ENCODE measurements around the gene CPED1. TPM values are rescaled to one million over a fixed set of nuclear protein-coding genes. Genes with fewer than 3 reads are reported as not detected.

CPED1 gene
- total and polyA plus RNA-seq, 5 donors, result 3.9 to 31.1 (median 28.0) TPM

GRCh38 chr7:121020249-121020988 is 31.9 kb downstream of the CPED1 start:
- H3K4me1 ChIP-seq (ENCODE audit: control insufficient read depth, insufficient read depth, low read length), result peaks cover 2% of the 10 kb centered on the region
- no peaks in the 10 kb centered on the region for H3K9me3 ChIP-seq (ENCODE audit: control insufficient read depth, low read length)
- H3K27me3 ChIP-seq (ENCODE audit: control insufficient read depth, insufficient read depth), result no peaks in the 10 kb centered on the region
- DNase-seq (no peak), ATAC-seq (no peak)
- intact Hi-C loops (cut with DNase I), result no loop called here
- WGBS, result 97% methylated on average over 1 of the region's 1 CpG
- H3K4me3 ChIP-seq (ENCODE audit: low read length), result no peak overlapping the region
- H3K27ac ChIP-seq (ENCODE audit: low read length), result no peak overlapping the region

DNA sequence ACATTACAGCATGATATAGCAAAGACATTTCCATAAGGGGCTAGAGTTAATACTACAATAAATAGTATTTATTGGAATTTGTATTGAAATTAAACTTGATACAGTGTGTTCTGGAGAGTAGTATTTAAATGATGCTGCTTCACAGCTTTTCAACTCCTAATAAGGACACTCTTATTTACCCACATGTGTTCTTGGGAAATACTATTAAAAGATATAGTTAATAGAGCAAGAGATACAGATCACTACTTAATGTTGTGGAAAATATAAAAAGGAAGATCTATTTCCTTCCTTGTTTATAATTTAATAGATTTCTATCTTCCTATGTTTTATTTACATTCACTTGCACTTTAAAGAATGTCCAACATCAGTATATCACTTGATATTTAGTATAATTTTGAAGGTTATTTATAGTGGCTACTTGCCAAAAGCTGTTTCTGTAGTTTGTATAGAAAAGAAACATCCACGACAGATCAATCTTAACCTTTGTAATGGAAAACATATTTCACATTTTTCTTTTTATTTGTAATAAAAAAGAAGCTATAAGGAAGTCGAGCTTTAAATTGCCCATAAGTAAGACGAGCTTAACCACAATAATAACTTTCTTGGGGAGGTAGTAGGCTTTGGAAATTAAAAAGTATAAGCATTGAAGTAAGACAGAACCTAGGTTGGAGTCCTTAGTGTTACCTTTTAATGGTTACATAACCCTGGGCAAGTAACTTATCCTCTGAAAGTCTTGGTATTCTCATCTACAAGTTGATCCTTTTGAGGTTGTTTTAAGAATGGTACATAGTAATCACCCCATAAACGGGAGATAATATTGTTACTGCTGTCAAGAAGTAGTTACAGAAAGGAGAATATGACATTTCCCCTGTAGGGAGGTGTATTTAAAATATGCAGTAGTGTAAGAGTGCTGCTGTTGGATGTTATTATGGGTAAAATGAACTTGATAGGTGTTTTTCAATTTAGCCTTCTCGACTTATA is 32.8 kb downstream of the CPED1 start:
- H3K4me1 ChIP-seq (ENCODE audit: control insufficient read depth, insufficient read depth, low read length), result no peaks in the 10 kb centered on the region
- H3K4me3 ChIP-seq (ENCODE audit: low read length), result no peak overlapping the region
- H3K27me3 ChIP-seq (ENCODE audit: control insufficient read depth, insufficient read depth), result no peaks in the 10 kb centered on the region
- no peak for ATAC-seq
- no peak overlapping the region for H3K27ac ChIP-seq (ENCODE audit: low read length)
- no peak for DNase-seq
- 82% methylated on average over 5 of the region's 5 CpGs for WGBS
- H3K9me3 ChIP-seq (ENCODE audit: control insufficient read depth, low read length), result no peaks in the 10 kb centered on the region
- intact Hi-C loops (cut with DNase I), result no loop called here

DNA sequence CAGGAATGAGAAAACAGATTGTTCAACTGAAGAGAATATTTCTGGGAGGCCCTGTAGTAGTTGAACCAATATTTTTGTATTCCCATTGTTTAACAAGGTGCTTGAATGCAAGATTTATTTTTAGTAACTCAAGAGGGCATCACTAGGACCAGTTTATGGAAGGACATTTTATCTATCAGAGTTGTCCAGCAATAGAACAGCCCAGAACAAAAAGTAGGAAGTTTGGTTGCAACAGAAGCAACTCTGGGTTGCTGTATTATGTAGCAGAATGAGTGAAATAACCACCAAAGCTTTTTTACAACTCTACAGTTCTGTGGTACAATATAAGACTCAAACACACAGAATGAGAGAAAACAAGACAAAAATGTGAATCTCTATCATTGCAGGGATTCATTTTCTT is 34.7 kb downstream of the CPED1 start:
- Histone ChIP-seq H3K27me3 (ENCODE audit: control insufficient read depth, insufficient read depth) (no peaks in the 10 kb centered on the region), H3K27ac (ENCODE audit: low read length) (peak overlapping the region; percentile 56), H3K9me3 (ENCODE audit: control insufficient read depth, low read length) (no peaks in the 10 kb centered on the region), H3K4me1 (ENCODE audit: control insufficient read depth, insufficient read depth, low read length) (peaks cover under 1% of the 10 kb centered on the region), H3K4me3 (ENCODE audit: low read length) (no peak overlapping the region)
- intact Hi-C loops (cut with DNase I), result no loop called here
- DNase-seq, result no peak
- ATAC-seq, result peak; percentile 27 to 41

DNA sequence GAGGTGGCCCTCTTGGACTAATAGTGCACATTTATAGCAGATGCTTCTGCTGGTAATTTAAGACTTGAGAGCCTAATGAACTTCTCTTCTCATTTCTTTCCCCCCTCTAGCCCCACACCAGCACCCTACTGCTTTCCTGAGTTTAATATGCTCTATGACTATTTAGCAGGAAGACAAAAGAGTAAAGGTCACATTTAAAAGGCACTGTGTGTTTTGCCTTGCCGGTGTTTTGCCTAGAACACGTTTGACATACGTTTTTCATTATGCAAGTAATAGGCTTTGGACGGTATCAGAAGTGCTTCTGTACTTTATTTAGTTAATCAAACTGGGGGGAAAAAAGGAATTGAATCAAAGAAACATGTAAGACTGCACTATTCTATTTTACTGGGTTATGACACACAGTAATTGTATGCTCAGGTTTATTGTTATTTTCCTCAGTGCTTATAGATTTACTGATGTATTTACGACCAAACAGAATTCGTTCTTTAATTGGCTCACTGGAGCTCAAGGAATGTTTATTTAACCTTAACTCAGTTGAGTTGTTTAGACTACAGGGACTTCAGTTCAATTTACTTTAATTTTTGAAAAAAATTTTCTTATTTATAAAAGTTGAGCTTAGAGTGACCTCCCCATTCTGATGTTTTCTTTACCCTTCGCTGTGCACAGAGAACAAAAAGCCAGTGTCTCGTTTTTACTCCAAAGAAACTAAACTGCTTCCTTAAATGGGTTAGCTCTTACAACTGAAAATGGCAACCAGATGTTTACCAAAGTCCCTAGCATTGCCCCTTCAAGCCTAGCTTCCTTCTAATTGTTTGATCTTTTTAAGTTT is 35.4 kb downstream of the CPED1 start:
- Histone ChIP-seq H3K4me3 (ENCODE audit: low read length) (no peak overlapping the region), H3K27me3 (ENCODE audit: control insufficient read depth, insufficient read depth) (no peaks in the 10 kb centered on the region), H3K4me1 (ENCODE audit: control insufficient read depth, insufficient read depth, low read length) (peaks cover 1% of the 10 kb centered on the region), H3K27ac (ENCODE audit: low read length) (peak overlapping the region; percentile 56), H3K9me3 (ENCODE audit: control insufficient read depth, low read length) (no peaks in the 10 kb centered on the region)
- intact Hi-C loops (cut with DNase I), result no loop called here
- 57% methylated on average over 8 of the region's 8 CpGs for WGBS
- ATAC-seq (peak in 1 of 2 donors; percentile 25), DNase-seq (no peak)

GRCh38 chr7:121024611-121025010 is 36.1 kb downstream of the CPED1 start:
- no peaks in the 10 kb centered on the region for H3K9me3 ChIP-seq (ENCODE audit: control insufficient read depth, low read length)
- no peaks in the 10 kb centered on the region for H3K27me3 ChIP-seq (ENCODE audit: control insufficient read depth, insufficient read depth)
- no peak for ATAC-seq
- H3K4me1 ChIP-seq (ENCODE audit: control insufficient read depth, insufficient read depth, low read length), result peaks cover 1% of the 10 kb centered on the region
- intact Hi-C loops (cut with DNase I), result no loop called here
- H3K27ac ChIP-seq (ENCODE audit: low read length), result no peak overlapping the region
- DNase-seq, result no peak
- H3K4me3 ChIP-seq (ENCODE audit: low read length), result no peak overlapping the region
- WGBS, result 37% methylated on average over 5 of the region's 5 CpGs

GRCh38 chr7:121026159-121026558 is 37.6 kb downstream of the CPED1 start:
- intact Hi-C loops (cut with DNase I), result no loop called here
- Histone ChIP-seq H3K27me3 (ENCODE audit: control insufficient read depth, insufficient read depth) (no peaks in the 10 kb centered on the region), H3K4me3 (ENCODE audit: low read length) (no peak overlapping the region), H3K9me3 (ENCODE audit: control insufficient read depth, low read length) (no peaks in the 10 kb centered on the region), H3K4me1 (ENCODE audit: control insufficient read depth, insufficient read depth, low read length) (peaks cover 1% of the 10 kb centered on the region), H3K27ac (ENCODE audit: low read length) (no peak overlapping the region)
- ATAC-seq (no peak), DNase-seq (no peak)
- 93% methylated on average over 1 of the region's 1 CpG for WGBS

- H3K9me3 ChIP-seq (ENCODE audit: control insufficient read depth, low read length), result no peaks in the 10 kb centered on the region
- H3K27ac ChIP-seq (ENCODE audit: low read length), result no peak overlapping the region
- peaks cover 1% of the 10 kb centered on the region for H3K4me1 ChIP-seq (ENCODE audit: control insufficient read depth, insufficient read depth, low read length)
- no peak for DNase-seq
- intact Hi-C loops (cut with DNase I), result no loop called here
- ATAC-seq, result no peak
- no peak overlapping the region for H3K4me3 ChIP-seq (ENCODE audit: low read length)
- H3K27me3 ChIP-seq (ENCODE audit: control insufficient read depth, insufficient read depth), result no peaks in the 10 kb centered on the region
- WGBS, result 96% methylated on average over 3 of the region's 3 CpGs
Measured at GRCh38 chr7:121026577-121027111, 38.1 kb downstream of the CPED1 start.

DNA sequence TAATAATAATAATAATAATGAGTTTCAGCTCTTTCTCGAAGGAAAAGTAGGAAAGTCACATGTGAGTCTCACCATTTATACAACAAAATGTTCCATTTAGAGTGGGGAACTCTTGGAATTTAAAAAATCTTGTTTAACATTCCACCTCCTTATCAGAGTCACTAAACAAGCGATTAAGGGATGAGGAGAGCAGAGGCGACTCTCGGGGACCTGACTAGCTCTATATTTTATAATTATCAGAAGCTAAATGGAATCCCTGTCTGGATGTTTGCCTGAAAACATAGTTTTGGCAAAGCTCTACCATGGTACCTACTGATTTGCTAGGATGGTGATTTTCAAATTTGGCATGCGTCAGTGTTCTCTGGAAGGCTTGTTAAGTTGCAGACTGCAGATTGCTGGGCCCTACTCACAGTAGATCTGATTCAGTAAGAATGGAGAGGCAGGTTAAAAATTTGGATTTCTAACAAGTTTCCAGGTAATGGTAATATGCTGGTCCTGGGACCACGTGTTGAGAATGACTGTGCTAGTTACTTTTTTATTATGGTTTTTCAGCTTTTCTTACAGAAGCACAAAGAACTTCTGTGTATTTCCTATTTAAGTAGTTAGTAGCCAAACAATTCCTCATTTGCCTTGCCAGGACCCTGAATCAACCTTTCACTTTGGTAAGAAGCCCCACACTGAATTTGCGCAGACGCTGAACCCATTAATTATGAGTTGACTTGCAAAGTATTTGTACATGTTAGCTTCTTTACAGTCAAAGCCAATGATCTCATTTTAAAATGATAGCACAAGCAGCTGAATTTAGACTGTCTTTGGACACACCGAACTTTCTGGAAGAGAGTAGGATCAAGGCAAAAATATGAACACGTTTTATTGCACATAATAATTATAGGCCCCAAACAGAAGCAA is 39.5 kb downstream of the CPED1 start:
- ATAC-seq, result peak; percentile 34 to 45
- intact Hi-C loops (cut with DNase I), result no loop called here

DNA sequence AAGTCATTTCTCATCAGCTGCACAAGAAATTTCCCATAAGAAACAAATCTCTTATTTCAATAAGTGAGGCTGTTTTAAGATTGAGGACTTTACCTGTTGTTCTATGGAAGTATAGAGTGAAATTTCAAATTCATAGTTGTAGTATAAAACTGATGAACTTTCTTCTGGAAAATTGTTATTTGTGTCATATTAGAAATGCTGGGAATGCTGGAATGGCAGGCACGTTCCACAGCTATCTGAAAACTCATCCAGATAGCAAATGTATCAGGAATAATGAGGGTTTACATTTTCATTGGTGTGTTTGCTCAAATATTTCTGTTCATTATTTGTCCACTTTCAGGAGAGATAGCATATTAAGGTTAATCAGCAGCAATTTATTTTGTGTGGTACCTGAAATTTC is 40.8 kb downstream of the CPED1 start:
- H3K27me3 ChIP-seq (ENCODE audit: control insufficient read depth, insufficient read depth), result no peaks in the 10 kb centered on the region
- ATAC-seq (no peak), DNase-seq (no peak)
- WGBS, result 71% methylated on average over 1 of the region's 1 CpG
- no peak overlapping the region for H3K27ac ChIP-seq (ENCODE audit: low read length)
- intact Hi-C loops (cut with DNase I), result no loop called here
- H3K9me3 ChIP-seq (ENCODE audit: control insufficient read depth, low read length), result no peaks in the 10 kb centered on the region
- peaks cover 5% of the 10 kb centered on the region for H3K4me1 ChIP-seq (ENCODE audit: control insufficient read depth, insufficient read depth, low read length)
- no peak overlapping the region for H3K4me3 ChIP-seq (ENCODE audit: low read length)

More for the DNA sequence above, 39.5 kb downstream of the CPED1 start:
- Histone ChIP-seq H3K27me3 (ENCODE audit: control insufficient read depth, insufficient read depth) (no peaks in the 10 kb centered on the region), H3K4me1 (ENCODE audit: control insufficient read depth, insufficient read depth, low read length) (peaks cover 4% of the 10 kb centered on the region), H3K27ac (ENCODE audit: low read length) (peak overlapping the region; percentile 74), H3K4me3 (ENCODE audit: low read length) (no peak overlapping the region), H3K9me3 (ENCODE audit: control insufficient read depth, low read length) (no peaks in the 10 kb centered on the region)
- no peak for DNase-seq
- WGBS, result 45% methylated on average over 10 of the region's 10 CpGs

DNA sequence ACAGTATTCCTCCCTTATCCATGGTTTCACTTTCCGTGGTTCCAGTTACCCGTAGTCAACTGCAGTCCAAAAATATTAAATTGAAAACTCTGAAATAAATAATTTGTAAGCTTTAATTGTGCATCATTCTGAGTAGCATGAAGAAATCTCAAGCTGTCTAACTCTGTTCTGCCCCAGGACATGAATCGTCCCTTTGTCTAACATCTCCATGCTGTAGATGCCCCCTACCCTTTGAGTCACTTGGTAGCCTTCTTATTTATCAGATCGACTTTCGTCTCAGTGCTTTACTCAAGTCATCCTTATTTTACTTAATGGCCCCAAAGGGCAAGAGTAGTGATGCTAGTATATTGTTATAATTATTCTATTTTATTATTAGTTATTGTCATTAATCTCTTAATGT is 41.8 kb downstream of the CPED1 start:
- Histone ChIP-seq H3K4me1 (ENCODE audit: control insufficient read depth, insufficient read depth, low read length) (peaks cover 5% of the 10 kb centered on the region), H3K27ac (ENCODE audit: low read length) (no peak overlapping the region)

More for the DNA sequence above, 41.8 kb downstream of the CPED1 start:
- WGBS, result 87% methylated on average over 5 of the region's 5 CpGs
- Histone ChIP-seq H3K27me3 (ENCODE audit: control insufficient read depth, insufficient read depth) (no peaks in the 10 kb centered on the region), H3K9me3 (ENCODE audit: control insufficient read depth, low read length) (no peaks in the 10 kb centered on the region), H3K4me3 (ENCODE audit: low read length) (no peak overlapping the region)
- DNase-seq, result no peak
- intact Hi-C loops (cut with DNase I), result no loop called here
- no peak for ATAC-seq
